Measurements from ENCODE around the gene CENPT. TPM values are rescaled to one million over a fixed set of nuclear protein-coding genes. Genes with fewer than 3 reads are reported as not detected.
"Not testable (repeated sequence)": the region's sequence is repeated elsewhere in the genome, so short reads cannot be mapped to it uniquely, and the experiment has no call there.

The CENPT gene
- total RNA-seq, 2 experiments from 2014 or later = 50.2 to 53.5 TPM

DNA sequence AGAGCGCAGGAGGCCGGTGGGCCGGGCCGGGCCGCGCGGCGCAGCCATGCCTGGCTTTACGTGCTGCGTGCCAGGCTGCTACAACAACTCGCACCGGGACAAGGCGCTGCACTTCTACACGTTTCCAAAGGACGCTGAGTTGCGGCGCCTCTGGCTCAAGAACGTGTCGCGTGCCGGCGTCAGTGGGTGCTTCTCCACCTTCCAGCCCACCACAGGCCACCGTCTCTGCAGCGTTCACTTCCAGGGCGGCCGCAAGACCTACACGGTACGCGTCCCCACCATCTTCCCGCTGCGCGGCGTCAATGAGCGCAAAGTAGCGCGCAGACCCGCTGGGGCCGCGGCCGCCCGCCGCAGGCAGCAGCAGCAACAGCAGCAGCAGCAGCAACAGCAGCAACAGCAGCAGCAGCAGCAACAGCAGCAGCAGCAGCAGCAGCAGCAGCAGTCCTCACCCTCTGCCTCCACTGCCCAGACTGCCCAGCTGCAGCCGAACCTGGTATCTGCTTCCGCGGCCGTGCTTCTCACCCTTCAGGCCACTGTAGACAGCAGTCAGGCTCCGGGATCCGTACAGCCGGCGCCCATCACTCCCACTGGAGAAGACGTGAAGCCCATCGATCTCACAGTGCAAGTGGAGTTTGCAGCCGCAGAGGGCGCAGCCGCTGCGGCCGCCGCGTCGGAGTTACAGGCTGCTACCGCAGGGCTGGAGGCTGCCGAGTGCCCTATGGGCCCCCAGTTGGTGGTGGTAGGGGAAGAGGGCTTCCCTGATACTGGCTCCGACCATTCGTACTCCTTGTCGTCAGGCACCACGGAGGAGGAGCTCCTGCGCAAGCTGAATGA is 4.8 kb downstream of the CENPT start:
- ChIA-PET CTCF (interaction anchor here (0.8 to 4.1 kb wide), 11 partner anchors 9 to 321 kb away, joined by 3 to 22 read pairs (median 4); partner anchors contain the start of genes C16orf86, GFOD2, RANBP10 and TSNAXIP1), POLR2A (interaction anchor here (0.7 to 4.4 kb wide), 5 partner anchors 9 to 362 kb away, joined by 3 to 43 read pairs (median 3); partner anchors contain the start of gene ATP6V0D1)
- Mint-ChIP-seq H3K4me1 (peaks cover 42% of the 10 kb centered on the region), H3K27ac (peak overlapping the region; percentile 98), H3K36me3 (ENCODE audit: low read depth) (peaks cover 16% of the 10 kb centered on the region), H3K9me3 (no peaks in the 10 kb centered on the region), H3K27me3 (no peaks in the 10 kb centered on the region), H3K4me3 (peak overlapping the region; percentile 94)
- peak; percentile 72 for DNase-seq

DNA sequence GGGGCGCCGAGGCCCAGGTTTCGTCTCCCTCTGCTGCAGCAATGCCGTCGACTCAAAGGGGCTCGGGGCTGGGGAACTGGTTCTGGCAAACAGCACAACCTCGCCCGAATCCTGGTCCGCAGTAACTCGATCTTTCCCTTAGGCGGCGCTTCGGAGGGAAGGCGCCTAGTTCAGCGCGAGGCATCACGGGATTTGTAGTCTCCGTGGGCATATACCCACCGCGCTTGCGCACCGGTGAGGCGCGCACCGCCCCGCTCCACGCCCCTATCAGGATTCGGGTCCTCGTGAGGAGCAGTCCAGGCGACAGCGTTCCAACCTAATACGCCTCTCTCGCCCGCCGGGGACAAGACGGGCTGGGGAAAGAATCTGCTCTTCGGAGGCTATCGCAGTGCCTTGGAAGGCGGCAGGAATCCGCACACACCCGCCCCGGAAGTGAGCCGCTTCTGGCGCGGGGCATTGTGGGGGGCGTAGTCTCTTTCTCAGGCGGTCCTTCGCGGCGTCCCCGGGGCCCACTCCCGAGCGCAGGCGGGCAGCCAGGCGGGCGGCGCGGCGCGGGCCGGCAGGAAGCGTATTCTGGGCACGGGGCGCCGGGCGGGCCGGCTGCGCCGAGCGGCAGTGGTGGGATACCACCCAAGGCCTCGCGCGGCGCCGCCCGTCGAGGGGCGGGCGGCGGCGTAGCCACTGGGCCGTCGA is 5.5 kb downstream of the CENPT start, which contains the start of gene THAP11:
Gene THAP11 (plus strand): TSS at position 505 of the 693 bp plus-strand sequence. CDS start 235 bp downstream, outside the sequence.
- CTCF ChIA-PET = interaction anchor here (1.0 to 1.9 kb wide), 5 partner anchors 21 to 182 kb away, joined by 3 to 9 read pairs (median 3); partner anchors contain the start of genes ACD, GFOD2 and RANBP10
- Mint-ChIP-seq H3K4me1 (peaks cover 38% of the 10 kb centered on the region), H3K4me3 (peak within 1 kb of the TSS; percentile 94), H3K27ac (peak within 1 kb of the TSS; percentile 98), H3K36me3 (ENCODE audit: low read depth) (peaks cover 16% of the 10 kb centered on the region), H3K9me3 (no peaks in the 10 kb centered on the region), H3K27me3 (no peaks in the 10 kb centered on the region)
- DNase-seq = peak; percentile 95
- POLR2A ChIA-PET = interaction anchor here (0.9 kb wide), 2 partner anchors 9 to 35 kb away, joined by 3 read pairs; partner anchors contain the start of genes RANBP10 and TSNAXIP1

GRCh38 chr16:67841198-67841815 is 6.2 kb downstream of the CENPT start:
- no peak for DNase-seq
- Mint-ChIP-seq H3K9me3 (no peaks in the 10 kb centered on the region), H3K36me3 (ENCODE audit: low read depth) (peaks cover 16% of the 10 kb centered on the region), H3K27ac (peak overlapping the region; percentile 95), H3K27me3 (no peaks in the 10 kb centered on the region), H3K4me3 (peak overlapping the region; percentile 88), H3K4me1 (peaks cover 38% of the 10 kb centered on the region)
- POLR2A ChIA-PET = interaction anchor here (0.6 to 1.2 kb wide), 4 partner anchors 8 to 606 kb away, joined by 3 read pairs; partner anchors contain the start of genes RANBP10 and TSNAXIP1
- CTCF ChIA-PET = interaction anchor here (0.6 to 1.9 kb wide), 9 partner anchors 8 to 224 kb away, joined by 3 to 9 read pairs (median 3); partner anchors contain the start of genes ACD and RANBP10

- no peak overlapping the region for H3K27ac Mint-ChIP-seq
Measured at GRCh38 chr16:67837811-67838210, 9.7 kb downstream of the CENPT start.

DNA sequence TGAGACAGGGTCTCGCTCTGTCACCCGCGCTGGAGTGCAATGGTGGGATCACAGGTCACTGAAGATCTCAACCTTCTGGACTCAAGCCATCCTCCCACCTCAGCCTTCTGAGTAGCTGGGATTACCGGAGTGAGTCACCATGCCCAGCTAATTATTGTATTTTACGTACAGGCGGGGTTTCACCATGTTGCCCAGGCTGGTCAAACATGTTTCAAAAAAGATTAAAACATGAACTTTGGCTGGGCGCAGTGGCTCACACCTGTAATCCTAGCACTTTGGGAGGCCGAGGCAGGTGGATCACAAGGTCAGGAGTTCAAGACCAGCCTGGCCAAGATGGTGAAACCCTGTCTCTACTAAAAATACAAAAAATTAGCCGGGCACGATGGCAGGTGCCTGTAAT is 10.3 kb downstream of the CENPT start:
- H3K4me1 Mint-ChIP-seq = peaks cover 24% of the 10 kb centered on the region
- H3K27ac Mint-ChIP-seq; H3K4me3 Mint-ChIP-seq; CTCF ChIA-PET; H3K36me3 Mint-ChIP-seq (ENCODE audit: low read depth); H3K27me3 Mint-ChIP-seq; DNase-seq; H3K9me3 Mint-ChIP-seq: not testable (repeated sequence)
- POLR2A ChIA-PET = interaction anchor here (1.4 kb wide), 1 partner anchor 12 kb away, joined by 3 read pairs; no protein-coding TSS in a partner anchor

More at GRCh38 chr16:67837811-67838210, 9.7 kb downstream of the CENPT start:
- ChIA-PET CTCF (no interaction called here), POLR2A (no interaction called here)
- no peak for DNase-seq
- Mint-ChIP-seq H3K4me1 (peaks cover 18% of the 10 kb centered on the region), H3K27me3 (no peaks in the 10 kb centered on the region), H3K4me3 (no peak overlapping the region), H3K9me3 (no peaks in the 10 kb centered on the region), H3K36me3 (ENCODE audit: low read depth) (peaks cover 3% of the 10 kb centered on the region)

GRCh38 chr16:67834242-67834614 is 13.3 kb downstream of the CENPT start:
- H3K36me3 Mint-ChIP-seq (ENCODE audit: low read depth) = peaks cover 7% of the 10 kb centered on the region
- peak overlapping the region; percentile 84 for H3K4me3 Mint-ChIP-seq
- DNase-seq = no peak
- no peaks in the 10 kb centered on the region for H3K27me3 Mint-ChIP-seq
- POLR2A ChIA-PET = interaction anchor here (0.8 to 3.2 kb wide), 13 partner anchors 10 to 411 kb away, joined by 3 to 43 read pairs (median 4); partner anchors contain the start of genes ATP6V0D1, CENPT, DUS2 and EDC4
- CTCF ChIA-PET = interaction anchor here (0.8 to 2.5 kb wide), 6 partner anchors 11 to 313 kb away, joined by 3 to 22 read pairs (median 10); partner anchors contain the start of gene NUTF2
- peak overlapping the region; percentile 77 for H3K27ac Mint-ChIP-seq
- peaks cover 22% of the 10 kb centered on the region for H3K4me1 Mint-ChIP-seq
- no peaks in the 10 kb centered on the region for H3K9me3 Mint-ChIP-seq

- Mint-ChIP-seq H3K36me3 (ENCODE audit: low read depth) (peaks cover 7% of the 10 kb centered on the region), H3K4me1 (peaks cover 22% of the 10 kb centered on the region), H3K9me3 (no peaks in the 10 kb centered on the region), H3K4me3 (peak overlapping the region; percentile 84), H3K27ac (peak overlapping the region; percentile 77), H3K27me3 (no peaks in the 10 kb centered on the region)
- DNase-seq = peak; percentile 96
- ChIA-PET CTCF (interaction anchor here (0.6 to 2.5 kb wide), 11 partner anchors 7 to 312 kb away, joined by 3 to 22 read pairs (median 4); partner anchors contain the start of genes NUTF2, RANBP10 and TSNAXIP1), POLR2A (interaction anchor here (0.8 to 3.2 kb wide), 16 partner anchors 8 to 412 kb away, joined by 3 to 43 read pairs (median 4); partner anchors contain the start of genes ATP6V0D1, CENPT, DUS2 and EDC4)
Measured at GRCh38 chr16:67833415-67834241, 13.9 kb downstream of the CENPT start.

DNA sequence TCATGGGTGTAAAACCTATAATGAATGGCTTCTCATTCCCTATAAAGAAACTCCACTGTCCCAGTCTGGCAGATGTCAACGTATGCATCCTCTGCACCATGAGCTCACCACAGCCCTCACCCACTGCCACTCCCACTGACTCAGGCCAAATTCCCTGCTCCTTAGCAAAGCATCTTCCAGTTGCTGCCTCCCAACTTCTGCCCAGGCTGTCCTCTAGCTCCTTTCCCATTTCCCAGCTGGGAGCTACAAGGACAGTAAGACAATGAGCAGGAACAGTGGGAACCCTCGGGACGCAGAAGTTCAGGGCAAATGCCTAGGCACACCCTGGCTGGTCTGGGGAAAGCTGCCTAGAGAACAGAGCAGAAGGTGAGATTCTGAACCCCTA is 14.5 kb downstream of the CENPT start:
- peak; percentile 21 for DNase-seq
- Mint-ChIP-seq H3K27ac (peak overlapping the region; percentile 16), H3K27me3 (no peaks in the 10 kb centered on the region), H3K4me3 (peak overlapping the region; percentile 84), H3K4me1 (peaks cover 22% of the 10 kb centered on the region), H3K9me3 (no peaks in the 10 kb centered on the region), H3K36me3 (ENCODE audit: low read depth) (peaks cover 7% of the 10 kb centered on the region)
- ChIA-PET CTCF (interaction anchor here (0.6 to 2.5 kb wide), 9 partner anchors 8 to 312 kb away, joined by 3 to 22 read pairs (median 5); partner anchors contain the start of genes NUTF2, RANBP10 and TSNAXIP1), POLR2A (interaction anchor here (1.0 to 3.2 kb wide), 12 partner anchors 8 to 352 kb away, joined by 3 to 43 read pairs (median 4); partner anchors contain the start of genes ATP6V0D1, EDC4, GFOD2 and NUTF2)

- no peak overlapping the region for H3K4me3 Mint-ChIP-seq
- ChIA-PET CTCF (interaction anchor here (0.6 to 1.4 kb wide), 2 partner anchors 13 to 156 kb away, joined by 4 to 6 read pairs; no protein-coding TSS in a partner anchor), POLR2A (no interaction called here)
- DNase-seq = no peak
- H3K27me3 Mint-ChIP-seq = no peaks in the 10 kb centered on the region
- peaks cover 16% of the 10 kb centered on the region for H3K4me1 Mint-ChIP-seq
- H3K9me3 Mint-ChIP-seq = no peaks in the 10 kb centered on the region
- no peak overlapping the region for H3K27ac Mint-ChIP-seq
- H3K36me3 Mint-ChIP-seq (ENCODE audit: low read depth) = peaks cover 7% of the 10 kb centered on the region
Measured at GRCh38 chr16:67828651-67829050, 18.8 kb downstream of the CENPT start.

GRCh38 chr16:67825906-67826305 is 21.6 kb downstream of the CENPT start:
- ChIA-PET CTCF (interaction anchor here (3.6 kb wide), 1 partner anchor 9 kb away, joined by 17 read pairs; no protein-coding TSS in a partner anchor), POLR2A (interaction anchor here (1.3 kb wide), 1 partner anchor 11 kb away, joined by 3 read pairs; no protein-coding TSS in a partner anchor)
- no peak overlapping the region for H3K4me3 Mint-ChIP-seq
- H3K36me3 Mint-ChIP-seq (ENCODE audit: low read depth) = peaks cover 7% of the 10 kb centered on the region
- H3K27ac Mint-ChIP-seq = no peak overlapping the region
- no peaks in the 10 kb centered on the region for H3K9me3 Mint-ChIP-seq
- DNase-seq = no peak
- H3K4me1 Mint-ChIP-seq = no peaks in the 10 kb centered on the region
- H3K27me3 Mint-ChIP-seq = no peaks in the 10 kb centered on the region

GRCh38 chr16:67825119-67825518 is 22.4 kb downstream of the CENPT start:
- ChIA-PET CTCF (interaction anchor here (1.9 to 3.6 kb wide), 2 partner anchors 9 to 10 kb away, joined by 5 to 17 read pairs; no protein-coding TSS in a partner anchor), POLR2A (interaction anchor here (1.3 kb wide), 1 partner anchor 11 kb away, joined by 3 read pairs; no protein-coding TSS in a partner anchor)
- DNase-seq = no peak
- no peaks in the 10 kb centered on the region for H3K9me3 Mint-ChIP-seq
- no peak overlapping the region for H3K27ac Mint-ChIP-seq
- no peaks in the 10 kb centered on the region for H3K4me1 Mint-ChIP-seq
- peaks cover 4% of the 10 kb centered on the region for H3K36me3 Mint-ChIP-seq (ENCODE audit: low read depth)
- H3K27me3 Mint-ChIP-seq = no peaks in the 10 kb centered on the region
- H3K4me3 Mint-ChIP-seq = no peak overlapping the region
